Esophagus mucosa (tissue), 1 donor: ENCODE measurements around the gene PAX2. TPM values are rescaled to one million over a fixed set of nuclear protein-coding genes. Genes with fewer than 3 reads are reported as not detected.

Experiments used
- total RNA-seq: library from RNA; stranded (reverse); gene quantifications from one replicate; pipeline ENCODE4 v1.2.4, GENCODE V29; 2023
- donor health status: DM: yes; HTN: yes; CAD: no.

Gene PAX2
- total RNA-seq, 1 donor from 2014 or later: not detected

Other genes starting within 250 kb of the PAX2 start
- 3.2 TPM for gene SEC31B, start 225.7 kb upstream of the PAX2 start, total RNA-seq
- 144 TPM for gene NDUFB8, start 215.7 kb upstream of the PAX2 start, total RNA-seq
- 24.5 TPM for gene HIF1AN, start 209.6 kb upstream of the PAX2 start, total RNA-seq
- gene SLF2, start 167.4 kb downstream of the PAX2 start, total RNA-seq: 11.5 TPM
- 0.96 TPM for gene SEMA4G, start 223.9 kb downstream of the PAX2 start, total RNA-seq
- 72.7 TPM for gene MRPL43, start 241.9 kb downstream of the PAX2 start, total RNA-seq
- 5.7 TPM for gene TWNK, start 242.0 kb downstream of the PAX2 start, total RNA-seq